Caco-2 (cell line): Measurements from ENCODE around the gene TMEM82. TPM values are rescaled to one million over a fixed set of nuclear protein-coding genes. Genes with fewer than 3 reads are reported as not detected.

Source experiments
- BruUV-seq: library from RNA; stranded (reverse); fragments of 400-500 nt; replicated peaks from 2 replicates; lab custom pipeline; 2021; lab: Mats Ljungman, UMichigan
- CTCF ChIA-PET: fragments of 300-600 bp; sonication (Branson Sonifier 250); formaldehyde crosslinking; loops from one replicate; lab custom pipeline; 2022; ENCODE audit warnings: antibody characterized with exemption; lab: Charles Lee
- POLR2A ChIA-PET: fragments of 300-600 bp; sonication (Branson Sonifier 250); formaldehyde crosslinking; loops from one replicate; lab custom pipeline; 2022; ENCODE audit warnings: antibody characterized with exemption; lab: Charles Lee
- DNase-seq, 2 experiments: peaks; one replicate each; pipeline versions ENCODE4 v3.0.0 to v3.0.0-alpha.2; 2020 to 2022
- H3K27me3 ChIP-seq: replicated peaks from 2 replicates; pipeline ENCODE4 v1.6.0; 2011; ENCODE audit warnings: low read length; ENCODE audit not compliant: control insufficient read depth, insufficient read depth
- H3K36me3 ChIP-seq: 2 replicates; pipeline ENCODE4 v1.5.1; 2011; ENCODE audit warnings: low read length; ENCODE audit not compliant: control insufficient read depth, insufficient read depth
- H3K4me1 ChIP-seq: fragments of 250-450 bp; sonication (Bioruptor Pico); 2 replicates; pipeline ENCODE4 v1.5.1; 2020; ENCODE audit warnings: mild to moderate bottlenecking
- H3K4me3 ChIP-seq: 2 replicates; pipeline ENCODE4 v1.5.1; 2011; ENCODE audit warnings: low read depth, mild to moderate bottlenecking, control low read depth, low read length
- H3K9me3 ChIP-seq: fragments of 250-450 bp; sonication (Bioruptor Pico); 2 replicates; pipeline ENCODE4 v1.5.1; 2020; ENCODE audit warnings: mild to moderate bottlenecking, moderate library complexity
- H3K27ac Mint-ChIP-seq: one replicate; pipeline ENCODE4 v1.8.0; 2022; ENCODE audit warnings: mixed read lengths; ENCODE audit not compliant: unreplicated experiment
- H3K27me3 Mint-ChIP-seq: one replicate; pipeline ENCODE4 v1.8.0; 2022; ENCODE audit warnings: mixed read lengths; ENCODE audit not compliant: insufficient read depth, unreplicated experiment
- H3K36me3 Mint-ChIP-seq: one replicate; pipeline ENCODE4 v1.8.0; 2022; ENCODE audit warnings: mild to moderate bottlenecking, mixed read lengths; ENCODE audit not compliant: insufficient read depth, unreplicated experiment
- H3K4me1 Mint-ChIP-seq: one replicate; pipeline ENCODE4 v1.8.0; 2022; ENCODE audit warnings: low read depth, mixed read lengths; ENCODE audit not compliant: unreplicated experiment
- H3K4me3 Mint-ChIP-seq: one replicate; pipeline ENCODE4 v1.8.0; 2022; ENCODE audit warnings: mild to moderate bottlenecking, moderate library complexity, mixed read lengths; ENCODE audit not compliant: unreplicated experiment
- H3K9me3 Mint-ChIP-seq: one replicate; pipeline ENCODE4 v1.8.0; 2022; ENCODE audit warnings: mixed read lengths; ENCODE audit not compliant: unreplicated experiment
- intact Hi-C: fragments of 100-400 bp; cut with micrococcal nuclease; formaldehyde crosslinking; loops from one replicate; pipeline ENCODE4 v1.10.0; 2022; ENCODE audit not compliant: unreplicated experiment
- total RNA-seq: library from RNA; stranded (reverse); gene quantifications from 2 replicates; pipeline ENCODE4 v1.2.3, GENCODE V29; 2022
- TF ChIP-seq, protein P1 (sequence below), 2 experiments: fragments of 200-600 bp in 1 of 2; IDR thresholded peaks; 1 replicate in 1 of 2; 2 replicates in 1 of 2; pipeline versions ENCODE4 v1.5.1 to v1.8.0; 2011 to 2022; ENCODE audit warnings: antibody characterized with exemption in 1 of 2, control low read depth in 1 of 2, inconsistent platforms in 1 of 2, low read depth in 1 of 2, low read length in 1 of 2, mild to moderate bottlenecking in 1 of 2, moderate library complexity in 1 of 2; ENCODE audit not compliant: insufficient read depth in 1 of 2, severe bottlenecking in 1 of 2, unreplicated experiment in 1 of 2

TMEM82 gene
- total RNA-seq, 1 experiment from 2014 or later, result 3.5 TPM

DNA sequence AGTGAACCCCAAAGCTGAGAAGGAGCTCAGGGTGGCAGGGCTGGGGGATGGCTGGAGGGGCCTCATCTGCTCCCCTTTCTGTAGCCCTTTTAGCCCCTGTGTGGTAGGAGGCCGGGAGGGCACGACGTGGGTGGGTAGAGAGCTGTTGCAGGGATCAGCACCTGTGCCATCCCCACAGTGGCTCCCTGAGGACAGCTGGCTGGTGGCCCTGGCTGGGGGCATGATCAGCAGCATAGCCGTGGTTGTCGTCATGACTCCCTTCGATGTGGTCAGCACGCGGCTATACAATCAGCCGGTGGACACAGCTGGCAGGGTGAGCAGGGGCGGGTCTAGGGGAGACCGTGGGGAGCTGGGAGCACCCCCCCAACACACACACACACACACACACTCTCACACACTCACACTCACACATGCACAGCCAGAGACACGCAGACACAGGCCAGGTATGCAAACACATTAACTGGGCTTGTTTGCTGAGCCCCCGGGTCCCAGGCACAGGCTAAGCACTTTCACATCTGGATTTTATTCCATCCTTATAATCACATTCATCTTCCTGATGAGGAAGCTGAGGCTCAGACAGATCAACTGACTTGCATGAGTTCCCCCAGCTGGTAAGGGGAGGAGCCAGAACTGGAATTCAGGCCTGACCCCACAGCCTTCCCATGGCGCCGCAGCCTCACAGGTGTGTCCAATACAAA is 3.7 kb upstream of the TMEM82 start:
- no peaks in the 10 kb centered on the region for H3K27me3 ChIP-seq
- peaks cover 9% of the 10 kb centered on the region for H3K36me3 Mint-ChIP-seq
- H3K9me3 ChIP-seq, result no peaks in the 10 kb centered on the region
- no peaks in the 10 kb centered on the region for H3K27me3 Mint-ChIP-seq
- CTCF ChIA-PET, result no interaction called here
- no peak for DNase-seq
- no TSS peak for BruUV-seq
- POLR2A ChIA-PET, result no interaction called here
- peaks cover 27% of the 10 kb centered on the region for H3K4me1 ChIP-seq
- H3K4me3 ChIP-seq, result no peak overlapping the region
- TF ChIP-seq, protein P1, sequence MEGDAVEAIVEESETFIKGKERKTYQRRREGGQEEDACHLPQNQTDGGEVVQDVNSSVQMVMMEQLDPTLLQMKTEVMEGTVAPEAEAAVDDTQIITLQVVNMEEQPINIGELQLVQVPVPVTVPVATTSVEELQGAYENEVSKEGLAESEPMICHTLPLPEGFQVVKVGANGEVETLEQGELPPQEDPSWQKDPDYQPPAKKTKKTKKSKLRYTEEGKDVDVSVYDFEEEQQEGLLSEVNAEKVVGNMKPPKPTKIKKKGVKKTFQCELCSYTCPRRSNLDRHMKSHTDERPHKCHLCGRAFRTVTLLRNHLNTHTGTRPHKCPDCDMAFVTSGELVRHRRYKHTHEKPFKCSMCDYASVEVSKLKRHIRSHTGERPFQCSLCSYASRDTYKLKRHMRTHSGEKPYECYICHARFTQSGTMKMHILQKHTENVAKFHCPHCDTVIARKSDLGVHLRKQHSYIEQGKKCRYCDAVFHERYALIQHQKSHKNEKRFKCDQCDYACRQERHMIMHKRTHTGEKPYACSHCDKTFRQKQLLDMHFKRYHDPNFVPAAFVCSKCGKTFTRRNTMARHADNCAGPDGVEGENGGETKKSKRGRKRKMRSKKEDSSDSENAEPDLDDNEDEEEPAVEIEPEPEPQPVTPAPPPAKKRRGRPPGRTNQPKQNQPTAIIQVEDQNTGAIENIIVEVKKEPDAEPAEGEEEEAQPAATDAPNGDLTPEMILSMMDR (IDR thresholded peaks at IDR 0.05; ENCODE audit: insufficient read depth in 1 of 2, low read depth in 1 of 2, low read length in 1 of 2, severe bottlenecking in 1 of 2, unreplicated experiment in 1 of 2), result no peak
- H3K9me3 Mint-ChIP-seq, result no peaks in the 10 kb centered on the region
- intact Hi-C loops, result no loop called here
- no peaks in the 10 kb centered on the region for H3K36me3 ChIP-seq
- H3K4me3 Mint-ChIP-seq, result no peak overlapping the region
- peaks cover 7% of the 10 kb centered on the region for H3K4me1 Mint-ChIP-seq
- H3K27ac Mint-ChIP-seq, result no peak overlapping the region

DNA sequence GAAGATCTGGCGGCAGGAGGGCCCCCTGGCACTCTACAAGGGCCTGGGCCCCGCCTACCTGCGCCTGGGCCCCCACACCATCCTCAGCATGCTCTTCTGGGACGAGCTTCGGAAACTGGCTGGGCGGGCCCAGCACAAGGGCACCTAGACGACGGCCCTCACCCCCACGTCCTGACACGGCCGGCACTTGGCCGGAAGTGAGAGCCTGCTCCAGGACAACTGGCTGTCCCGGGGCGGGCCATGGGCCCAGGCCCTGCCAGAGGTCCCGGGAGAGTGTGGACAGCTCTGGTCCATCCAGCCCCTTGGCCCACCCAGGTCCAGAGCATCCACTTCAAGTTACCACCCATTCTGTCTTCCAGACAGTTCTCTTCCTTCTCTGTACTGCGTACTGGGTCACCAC is 3.0 kb upstream of the TMEM82 start:
- Mint-ChIP-seq H3K9me3 (no peaks in the 10 kb centered on the region), H3K4me3 (no peak overlapping the region), H3K27ac (no peak overlapping the region), H3K4me1 (peaks cover 7% of the 10 kb centered on the region), H3K27me3 (no peaks in the 10 kb centered on the region), H3K36me3 (peaks cover 7% of the 10 kb centered on the region)
- POLR2A ChIA-PET, result no interaction called here
- H3K4me3 ChIP-seq, result no peak overlapping the region
- no peak for DNase-seq
- H3K4me1 ChIP-seq, result peaks cover 27% of the 10 kb centered on the region
- no TSS peak for BruUV-seq
- H3K27me3 ChIP-seq, result no peaks in the 10 kb centered on the region
- TF ChIP-seq, protein P1 (IDR thresholded peaks at IDR 0.05; ENCODE audit: insufficient read depth in 1 of 2, low read depth in 1 of 2, low read length in 1 of 2, severe bottlenecking in 1 of 2, unreplicated experiment in 1 of 2), result no peak
- CTCF ChIA-PET, result interaction anchor here (0.6 kb wide), 1 partner anchor 37 kb away, joined by 5 read pairs; no protein-coding TSS in a partner anchor
- no peaks in the 10 kb centered on the region for H3K36me3 ChIP-seq
- intact Hi-C loops, result no loop called here
- H3K9me3 ChIP-seq, result no peaks in the 10 kb centered on the region

DNA sequence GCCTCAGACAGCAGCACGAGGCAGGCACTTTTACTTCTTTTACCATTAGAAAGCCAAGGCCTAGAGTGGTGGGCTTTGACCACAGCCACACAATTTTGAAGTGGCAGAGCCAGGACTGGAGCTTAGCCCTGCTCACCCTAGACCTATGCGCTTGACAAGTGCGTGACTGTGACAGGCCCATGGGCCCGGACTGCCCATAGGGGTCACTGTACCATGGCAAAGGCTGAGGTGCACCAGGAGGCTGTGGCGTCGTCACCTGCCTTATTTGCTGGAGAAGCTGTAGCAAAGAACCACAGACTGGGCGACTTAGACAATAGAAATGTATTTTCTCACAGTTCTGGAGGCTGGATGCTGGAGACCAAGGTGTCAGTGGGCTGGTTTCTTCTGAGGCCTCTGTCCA is 2.6 kb upstream of the TMEM82 start:
- H3K27me3 ChIP-seq, result no peaks in the 10 kb centered on the region
- no peaks in the 10 kb centered on the region for H3K9me3 ChIP-seq
- H3K27ac Mint-ChIP-seq, result no peak overlapping the region
- no peaks in the 10 kb centered on the region for H3K36me3 ChIP-seq
- TF ChIP-seq, protein P1 (IDR thresholded peaks at IDR 0.05; ENCODE audit: insufficient read depth in 1 of 2, low read depth in 1 of 2, low read length in 1 of 2, severe bottlenecking in 1 of 2, unreplicated experiment in 1 of 2), result no peak
- peaks cover 7% of the 10 kb centered on the region for H3K36me3 Mint-ChIP-seq
- no peaks in the 10 kb centered on the region for H3K27me3 Mint-ChIP-seq
- ChIA-PET POLR2A (no interaction called here), CTCF (interaction anchor here (0.6 kb wide), 1 partner anchor 37 kb away, joined by 5 read pairs; no protein-coding TSS in a partner anchor)
- H3K4me3 ChIP-seq, result no peak overlapping the region
- peaks cover 7% of the 10 kb centered on the region for H3K4me1 Mint-ChIP-seq
- no TSS peak for BruUV-seq
- intact Hi-C loops, result loop anchor here (2.0 to 10.0 kb wide), 2 partner anchors 55 to 145 kb away; partner anchors contain the start of gene PLEKHM2
- H3K4me3 Mint-ChIP-seq, result no peak overlapping the region
- peaks cover 22% of the 10 kb centered on the region for H3K4me1 ChIP-seq
- peak in 1 of 2 experiments; percentile 27 for DNase-seq
- no peaks in the 10 kb centered on the region for H3K9me3 Mint-ChIP-seq
